Endothelial cell of umbilical vein (primary cell): ENCODE data around the gene SCGN. TPM values are rescaled to one million over a fixed set of nuclear protein-coding genes. Genes with fewer than 3 reads are reported as not detected.
A peak's percentile ranks its signal among the peaks of the same experiment; 100 is the strongest.

Experiments used
- BruUV-seq: library from RNA; stranded (reverse); fragments of 400-500 nt; replicated peaks from 2 replicates; lab custom pipeline; 2021; lab: Mats Ljungman, UMichigan
- CTCF ChIA-PET: fragments of 300-600, 350-600 bp; sonication (Branson Sonifier 250); formaldehyde crosslinking; loops from one replicate; lab custom pipeline; 2021; ENCODE audit warnings: antibody characterized with exemption, inconsistent platforms; lab: Charles Lee
- POLR2A ChIA-PET: fragments of 300-600, 350-600 bp; sonication (Branson Sonifier 250); formaldehyde crosslinking; loops from one replicate; lab custom pipeline; 2021; ENCODE audit warnings: antibody characterized with exemption, inconsistent platforms; lab: Charles Lee
- DNase-seq: peaks from one replicate; pipeline ENCODE4 v3.0.0-alpha.2; 2011; ENCODE audit warnings: low read depth, low spot score
- FAIRE-seq: peaks from 2 replicates; lab custom pipeline; 2011; peaks lifted over from hg19 to GRCh38; lab: Jason Lieb, UNC
- H2AFZ ChIP-seq: 2 replicates; pipeline ENCODE4 v1.6.0; 2012; ENCODE audit warnings: low read depth, low read length, control low read depth, inconsistent platforms
- H3K27ac ChIP-seq: 2 replicates; pipeline ENCODE4 v1.5.1; 2011; ENCODE audit warnings: low read depth, mild to moderate bottlenecking, control low read depth, low read length, moderate library complexity; ENCODE audit not compliant: insufficient read depth
- H3K27me3 ChIP-seq, 2 experiments: 2 replicates each; pipeline versions ENCODE4 v1.6.0 to v1.6.1; 2011; ENCODE audit warnings: low read length in 2 of 2, mixed read lengths in 1 of 2; ENCODE audit not compliant: control insufficient read depth in 2 of 2, insufficient read depth in 2 of 2
- H3K36me3 ChIP-seq, 2 experiments: 2 replicates in 1 of 2; 3 replicates in 1 of 2; pipeline ENCODE4 v1.5.1; 2011; ENCODE audit warnings: low read length in 2 of 2, mild to moderate bottlenecking in 1 of 2, moderate library complexity in 1 of 2; ENCODE audit not compliant: control insufficient read depth in 2 of 2, insufficient read depth in 2 of 2; ENCODE audit errors: extremely low read depth in 1 of 2
- H3K4me1 ChIP-seq: 3 replicates; pipeline ENCODE4 v1.5.1; 2011; ENCODE audit warnings: mild to moderate bottlenecking, low read length; ENCODE audit not compliant: control insufficient read depth, insufficient read depth; ENCODE audit errors: extremely low read depth
- H3K4me2 ChIP-seq: 2 replicates; pipeline ENCODE4 v1.6.1; 2011; ENCODE audit warnings: low read length, control low read depth, mixed read lengths; ENCODE audit not compliant: insufficient read depth
- H3K4me3 ChIP-seq, 3 experiments: fragments of 200-600 bp in 1 of 3; sonication (generic), shearing (Covaris generic) in 1 of 3; replicated peaks in 1 of 3; 2 replicates each; pipeline ENCODE4 v1.5.1; 2011 to 2016; ENCODE audit warnings: control low read depth in 3 of 3, low read length in 3 of 3, mild to moderate bottlenecking in 2 of 3, inconsistent platforms in 1 of 3, low read depth in 1 of 3, moderate library complexity in 1 of 3; ENCODE audit not compliant: insufficient read depth in 1 of 3
- H3K79me2 ChIP-seq: 2 replicates; pipeline ENCODE4 v1.6.0; 2012; ENCODE audit warnings: low read length, inconsistent platforms; ENCODE audit not compliant: control insufficient read depth, insufficient read depth
- H3K9ac ChIP-seq: replicated peaks from 2 replicates; pipeline ENCODE3; 2011; ENCODE audit warnings: low read length, control low read depth; ENCODE audit not compliant: insufficient read depth; ENCODE audit errors: extremely low read depth
- H3K9me1 ChIP-seq: replicated peaks from 3 replicates; pipeline ENCODE4 v1.6.0; 2011; ENCODE audit warnings: mild to moderate bottlenecking, low read length; ENCODE audit not compliant: control insufficient read depth, insufficient read depth; ENCODE audit errors: extremely low read depth
- H3K9me3 ChIP-seq: replicated peaks from 2 replicates; pipeline ENCODE4 v1.5.1; 2012; ENCODE audit warnings: low read length, inconsistent platforms; ENCODE audit not compliant: control insufficient read depth, insufficient read depth
- H4K20me1 ChIP-seq: replicated peaks from 2 replicates; pipeline ENCODE3; 2011; ENCODE audit warnings: mild to moderate bottlenecking, low read length; ENCODE audit not compliant: control insufficient read depth, insufficient read depth; ENCODE audit errors: extremely low read depth
- CTCF ChIP-seq, 2 donors: IDR thresholded peaks; 1 replicate in 1 of 2; 2 replicates in 1 of 2; pipeline ENCODE4 v1.5.1; 2011; ENCODE audit warnings: low read length in 2 of 2, mild to moderate bottlenecking in 2 of 2, moderate library complexity in 2 of 2, control low read depth in 1 of 2, inconsistent platforms in 1 of 2, low read depth in 1 of 2; ENCODE audit not compliant: insufficient read depth in 1 of 2; ENCODE audit errors: extremely low read depth in 1 of 2
- FOS ChIP-seq: IDR thresholded peaks from 2 replicates; pipeline ENCODE4 v1.6.1; 2011; ENCODE audit warnings: mild to moderate bottlenecking, low read length, moderate library complexity, borderline replicate concordance; ENCODE audit not compliant: insufficient read depth
- POLR2A ChIP-seq: IDR thresholded peaks from 2 replicates; pipeline ENCODE4 v1.6.1; 2012; ENCODE audit warnings: low read depth, mild to moderate bottlenecking, control low read depth, low read length
- dilution Hi-C: fragments of 300-500 bp; cut with MboI; formaldehyde crosslinking; loops from one replicate; pipeline ENCODE4 v1.15.0; 2019; ENCODE audit warnings: low sequenced_read_pairs; ENCODE audit not compliant: extremely low pct_ligation_motif_present
- intact Hi-C: fragments of 100-400 bp; cut with micrococcal nuclease; formaldehyde crosslinking; loops from one replicate; pipeline ENCODE4 v1.10.0; 2022
- polyA plus RNA-seq, 4 experiments: library from polyadenylated mRNA; depleted of rRNA in 3 of 4; stranded (reverse) in 3 of 4; unstranded in 1 of 4; fragments of >200 nt; gene quantifications; 2 replicates each; pipeline versions ENCODE4 v1.2.1 to v1.2.3, GENCODE V29; 2011 to 2012; ENCODE audit warnings: missing spikeins in 1 of 4
- total RNA-seq: library from RNA; stranded (reverse); gene quantifications from 2 replicates; pipeline ENCODE4 v1.2.3, GENCODE V29; 2021

Gene SCGN
- total and polyA plus RNA-seq, 2 donors (not counting 3 experiments of a cell fraction or from before 2014, with no cell fraction given): not detected

GRCh38 chr6:25660512-25660911, 8.5 kb downstream of the SCGN start:
- Histone ChIP-seq H2AFZ (no peak overlapping the region), H3K9ac (no peak overlapping the region), H3K36me3 (no peaks in the 10 kb centered on the region), H3K79me2 (no peaks in the 10 kb centered on the region), H4K20me1 (no peaks in the 10 kb centered on the region), H3K4me1 (peaks cover 3% of the 10 kb centered on the region), H3K9me3 (no peaks in the 10 kb centered on the region), H3K4me2 (no peak overlapping the region), H3K27ac (no peak overlapping the region), H3K9me1 (no peaks in the 10 kb centered on the region), H3K4me3 (no peak overlapping the region), H3K27me3 (peaks cover 2 to 3% of the 10 kb centered on the region in 2 experiments)
- ChIA-PET CTCF (interaction anchor here (0.8 kb wide), 1 partner anchor 59 kb away, joined by 3 read pairs; no protein-coding TSS in a partner anchor), POLR2A (no interaction called here)
- intact Hi-C loops: no loop called here
- DNase-seq: peak; percentile 8
- dilution Hi-C loops: no loop called here
- TF ChIP-seq POLR2A (no peak), FOS (peak; percentile 82)
- BruUV-seq: no TSS peak
- FAIRE-seq: peak; percentile 61

GRCh38 chr6:25661129-25661779, 9.2 kb downstream of the SCGN start:
- Histone ChIP-seq H3K27me3 (peaks cover 2 to 3% of the 10 kb centered on the region in 2 experiments), H3K4me2 (no peak overlapping the region), H3K9me1 (no peaks in the 10 kb centered on the region), H2AFZ (no peak overlapping the region), H3K27ac (no peak overlapping the region), H3K4me3 (no peak overlapping the region), H3K4me1 (peaks cover 3% of the 10 kb centered on the region), H3K79me2 (no peaks in the 10 kb centered on the region), H3K9ac (no peak overlapping the region), H3K9me3 (no peaks in the 10 kb centered on the region), H4K20me1 (no peaks in the 10 kb centered on the region), H3K36me3 (no peaks in the 10 kb centered on the region)
- DNase-seq: no peak
- CTCF ChIA-PET: no interaction called here
- POLR2A ChIA-PET: no interaction called here
- dilution Hi-C loops (no loop called here), intact Hi-C loops (no loop called here)
- TF ChIP-seq CTCF (IDR thresholded peaks at IDR 0.05; ENCODE audit: extremely low read depth in 1 of 2, insufficient read depth in 1 of 2, low read depth in 1 of 2, low read length in 2 of 2): no peak
- no TSS peak for BruUV-seq
- FAIRE-seq: no peak
